Measurements from ENCODE around the gene PPP1R37.

PPP1R37 gene

DNA sequence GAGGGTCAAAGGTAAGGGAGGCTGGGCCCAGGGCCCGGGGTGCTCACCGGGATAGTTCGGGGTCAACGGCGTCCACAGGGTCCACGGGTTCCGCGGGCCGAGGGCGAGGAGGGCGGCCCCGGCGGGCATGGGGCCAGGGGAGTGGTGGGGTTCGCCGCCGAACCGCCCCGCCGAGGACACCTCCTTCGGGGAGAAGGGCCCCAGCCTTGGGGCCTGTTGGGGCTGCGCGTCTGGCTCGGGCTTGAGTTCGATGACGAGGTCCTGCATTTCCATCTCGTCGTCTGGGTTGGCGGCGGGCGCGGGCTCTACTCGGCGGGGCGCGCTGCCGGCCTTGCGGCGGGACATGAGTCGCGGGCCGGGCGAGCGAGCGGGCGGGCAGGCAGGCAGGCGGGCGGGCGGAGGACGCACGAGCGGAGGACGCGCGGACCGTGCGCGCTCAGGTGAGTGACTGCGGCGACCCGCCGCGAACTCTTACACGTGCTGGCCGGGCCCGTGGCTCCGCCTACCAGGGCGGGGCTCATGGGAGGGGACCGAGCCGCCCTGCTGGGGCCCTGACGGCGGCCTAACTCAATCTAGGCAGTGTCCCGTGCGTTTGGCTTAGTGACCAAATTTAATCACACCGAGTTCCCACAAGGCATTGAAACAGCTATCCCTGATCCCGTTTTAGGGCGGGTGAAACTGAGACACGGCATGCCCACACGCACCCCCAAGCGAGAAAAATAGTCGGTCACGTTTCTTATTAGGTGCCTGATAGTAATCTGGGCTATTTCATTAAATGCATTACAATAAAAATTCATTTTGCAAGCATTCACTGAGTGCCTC is 16.7 kb upstream of the PPP1R37 start, which contains the start of gene ZNF296 (continued):
- TF ChIP-seq, protein P1, sequence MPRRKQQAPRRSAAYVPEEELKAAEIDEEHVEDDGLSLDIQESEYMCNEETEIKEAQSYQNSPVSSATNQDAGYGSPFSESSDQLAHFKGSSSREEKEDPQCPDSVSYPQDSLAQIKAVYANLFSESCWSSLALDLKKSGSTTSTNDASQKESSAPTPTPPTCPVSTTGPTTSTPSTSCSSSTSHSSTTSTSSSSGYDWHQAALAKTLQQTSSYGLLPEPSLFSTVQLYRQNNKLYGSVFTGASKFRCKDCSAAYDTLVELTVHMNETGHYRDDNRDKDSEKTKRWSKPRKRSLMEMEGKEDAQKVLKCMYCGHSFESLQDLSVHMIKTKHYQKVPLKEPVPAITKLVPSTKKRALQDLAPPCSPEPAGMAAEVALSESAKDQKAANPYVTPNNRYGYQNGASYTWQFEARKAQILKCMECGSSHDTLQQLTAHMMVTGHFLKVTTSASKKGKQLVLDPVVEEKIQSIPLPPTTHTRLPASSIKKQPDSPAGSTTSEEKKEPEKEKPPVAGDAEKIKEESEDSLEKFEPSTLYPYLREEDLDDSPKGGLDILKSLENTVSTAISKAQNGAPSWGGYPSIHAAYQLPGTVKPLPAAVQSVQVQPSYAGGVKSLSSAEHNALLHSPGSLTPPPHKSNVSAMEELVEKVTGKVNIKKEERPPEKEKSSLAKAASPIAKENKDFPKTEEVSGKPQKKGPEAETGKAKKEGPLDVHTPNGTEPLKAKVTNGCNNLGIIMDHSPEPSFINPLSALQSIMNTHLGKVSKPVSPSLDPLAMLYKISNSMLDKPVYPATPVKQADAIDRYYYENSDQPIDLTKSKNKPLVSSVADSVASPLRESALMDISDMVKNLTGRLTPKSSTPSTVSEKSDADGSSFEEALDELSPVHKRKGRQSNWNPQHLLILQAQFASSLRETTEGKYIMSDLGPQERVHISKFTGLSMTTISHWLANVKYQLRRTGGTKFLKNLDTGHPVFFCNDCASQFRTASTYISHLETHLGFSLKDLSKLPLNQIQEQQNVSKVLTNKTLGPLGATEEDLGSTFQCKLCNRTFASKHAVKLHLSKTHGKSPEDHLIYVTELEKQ (tag by site-specific recombination; IDR thresholded peaks at IDR 0.05; ENCODE audit: borderline replicate concordance): no peak
- TF ChIP-seq BCL11B (tag by site-specific recombination; IDR thresholded peaks at IDR 0.05; ENCODE audit: low read depth) (peak; percentile 40; the same call in 1 of the 2 replicates), SP3 (tag by site-specific recombination; IDR thresholded peaks at IDR 0.05) (peak; percentile 87), ZNF654 (tag by site-specific recombination; IDR thresholded peaks at IDR 0.05; ENCODE audit: low read depth) (no peak), ZSCAN30 (tag by site-specific recombination; IDR thresholded peaks at IDR 0.05) (peak; percentile 58; the same call in 1 of the 2 replicates), ZNF311 (tag by site-specific recombination; IDR thresholded peaks at IDR 0.05; ENCODE audit: borderline replicate concordance) (no peak), ZNF202 (tag by site-specific recombination; IDR thresholded peaks at IDR 0.05; ENCODE audit: borderline replicate concordance) (no peak), ZBTB17 (tag by site-specific recombination; IDR thresholded peaks at IDR 0.05) (peak; percentile 22), GLIS2 (tag by site-specific recombination; IDR thresholded peaks at IDR 0.05) (peak; percentile 50), ZNF426 (tag by site-specific recombination; IDR thresholded peaks at IDR 0.05) (no peak), ZNF561 (tag by site-specific recombination; IDR thresholded peaks at IDR 0.05; ENCODE audit: borderline replicate concordance) (no peak), ZNF391 (tag by site-specific recombination; IDR thresholded peaks at IDR 0.05; ENCODE audit: borderline replicate concordance, low read depth) (no peak), SALL2 (tag by site-specific recombination; IDR thresholded peaks at IDR 0.05; ENCODE audit: borderline replicate concordance) (no peak), ZBTB8A (tag by site-specific recombination; IDR thresholded peaks at IDR 0.05) (peak; percentile 23), SCRT2 (tag by site-specific recombination; IDR thresholded peaks at IDR 0.05) (no peak), SP7 (tag by site-specific recombination; IDR thresholded peaks at IDR 0.05) (0 out of 2 replicates have a peak, but pooled peaks have one; percentile 14), ZNF157 (tag by site-specific recombination; IDR thresholded peaks at IDR 0.05) (no peak), SETDB1 (IDR thresholded peaks at IDR 0.05; ENCODE audit: insufficient read length, low read length) (no peak), ZFP41 (tag by site-specific recombination; IDR thresholded peaks at IDR 0.05; ENCODE audit: borderline replicate concordance) (no peak), PRDM1 (tag by site-specific recombination; IDR thresholded peaks at IDR 0.05) (no peak), ZNF777 (tag by site-specific recombination; IDR thresholded peaks at IDR 0.05; ENCODE audit: borderline replicate concordance) (no peak; the same call in 1 of the 2 replicates), YY2 (tag by site-specific recombination; IDR thresholded peaks at IDR 0.05) (no peak), ZNF596 (tag by site-specific recombination; IDR thresholded peaks at IDR 0.05) (peak; percentile 70)
- TF ChIP-seq, protein P2, sequence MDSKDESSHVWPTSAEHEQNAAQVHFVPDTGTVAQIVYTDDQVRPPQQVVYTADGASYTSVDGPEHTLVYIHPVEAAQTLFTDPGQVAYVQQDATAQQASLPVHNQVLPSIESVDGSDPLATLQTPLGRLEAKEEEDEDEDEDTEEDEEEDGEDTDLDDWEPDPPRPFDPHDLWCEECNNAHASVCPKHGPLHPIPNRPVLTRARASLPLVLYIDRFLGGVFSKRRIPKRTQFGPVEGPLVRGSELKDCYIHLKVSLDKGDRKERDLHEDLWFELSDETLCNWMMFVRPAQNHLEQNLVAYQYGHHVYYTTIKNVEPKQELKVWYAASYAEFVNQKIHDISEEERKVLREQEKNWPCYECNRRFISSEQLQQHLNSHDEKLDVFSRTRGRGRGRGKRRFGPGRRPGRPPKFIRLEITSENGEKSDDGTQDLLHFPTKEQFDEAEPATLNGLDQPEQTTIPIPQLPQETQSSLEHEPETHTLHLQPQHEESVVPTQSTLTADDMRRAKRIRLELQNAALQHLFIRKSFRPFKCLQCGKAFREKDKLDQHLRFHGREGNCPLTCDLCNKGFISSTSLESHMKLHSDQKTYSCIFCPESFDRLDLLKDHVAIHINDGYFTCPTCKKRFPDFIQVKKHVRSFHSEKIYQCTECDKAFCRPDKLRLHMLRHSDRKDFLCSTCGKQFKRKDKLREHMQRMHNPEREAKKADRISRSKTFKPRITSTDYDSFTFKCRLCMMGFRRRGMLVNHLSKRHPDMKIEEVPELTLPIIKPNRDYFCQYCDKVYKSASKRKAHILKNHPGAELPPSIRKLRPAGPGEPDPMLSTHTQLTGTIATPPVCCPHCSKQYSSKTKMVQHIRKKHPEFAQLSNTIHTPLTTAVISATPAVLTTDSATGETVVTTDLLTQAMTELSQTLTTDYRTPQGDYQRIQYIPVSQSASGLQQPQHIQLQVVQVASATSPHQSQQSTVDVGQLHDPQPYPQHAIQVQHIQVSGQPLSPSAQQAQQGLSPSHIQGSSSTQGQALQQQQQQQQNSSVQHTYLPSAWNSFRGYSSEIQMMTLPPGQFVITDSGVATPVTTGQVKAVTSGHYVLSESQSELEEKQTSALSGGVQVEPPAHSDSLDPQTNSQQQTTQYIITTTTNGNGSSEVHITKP (tag by site-specific recombination; IDR thresholded peaks at IDR 0.05): 0 out of 2 replicates have a peak, but pooled peaks have one; percentile 25
- TF ChIP-seq, protein P3, sequence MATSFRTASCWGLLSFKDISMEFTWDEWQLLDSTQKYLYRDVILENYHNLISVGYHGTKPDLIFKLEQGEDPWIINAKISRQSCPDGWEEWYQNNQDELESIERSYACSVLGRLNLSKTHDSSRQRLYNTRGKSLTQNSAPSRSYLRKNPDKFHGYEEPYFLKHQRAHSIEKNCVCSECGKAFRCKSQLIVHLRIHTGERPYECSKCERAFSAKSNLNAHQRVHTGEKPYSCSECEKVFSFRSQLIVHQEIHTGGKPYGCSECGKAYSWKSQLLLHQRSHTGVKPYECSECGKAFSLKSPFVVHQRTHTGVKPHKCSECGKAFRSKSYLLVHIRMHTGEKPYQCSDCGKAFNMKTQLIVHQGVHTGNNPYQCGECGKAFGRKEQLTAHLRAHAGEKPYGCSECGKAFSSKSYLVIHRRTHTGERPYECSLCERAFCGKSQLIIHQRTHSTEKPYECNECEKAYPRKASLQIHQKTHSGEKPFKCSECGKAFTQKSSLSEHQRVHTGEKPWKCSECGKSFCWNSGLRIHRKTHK (tag by site-specific recombination; IDR thresholded peaks at IDR 0.05): no peak
- TF ChIP-seq, protein P4, sequence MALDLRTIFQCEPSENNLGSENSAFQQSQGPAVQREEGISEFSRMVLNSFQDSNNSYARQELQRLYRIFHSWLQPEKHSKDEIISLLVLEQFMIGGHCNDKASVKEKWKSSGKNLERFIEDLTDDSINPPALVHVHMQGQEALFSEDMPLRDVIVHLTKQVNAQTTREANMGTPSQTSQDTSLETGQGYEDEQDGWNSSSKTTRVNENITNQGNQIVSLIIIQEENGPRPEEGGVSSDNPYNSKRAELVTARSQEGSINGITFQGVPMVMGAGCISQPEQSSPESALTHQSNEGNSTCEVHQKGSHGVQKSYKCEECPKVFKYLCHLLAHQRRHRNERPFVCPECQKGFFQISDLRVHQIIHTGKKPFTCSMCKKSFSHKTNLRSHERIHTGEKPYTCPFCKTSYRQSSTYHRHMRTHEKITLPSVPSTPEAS (tag by site-specific recombination; IDR thresholded peaks at IDR 0.05): no peak
- TF ChIP-seq, protein P5, sequence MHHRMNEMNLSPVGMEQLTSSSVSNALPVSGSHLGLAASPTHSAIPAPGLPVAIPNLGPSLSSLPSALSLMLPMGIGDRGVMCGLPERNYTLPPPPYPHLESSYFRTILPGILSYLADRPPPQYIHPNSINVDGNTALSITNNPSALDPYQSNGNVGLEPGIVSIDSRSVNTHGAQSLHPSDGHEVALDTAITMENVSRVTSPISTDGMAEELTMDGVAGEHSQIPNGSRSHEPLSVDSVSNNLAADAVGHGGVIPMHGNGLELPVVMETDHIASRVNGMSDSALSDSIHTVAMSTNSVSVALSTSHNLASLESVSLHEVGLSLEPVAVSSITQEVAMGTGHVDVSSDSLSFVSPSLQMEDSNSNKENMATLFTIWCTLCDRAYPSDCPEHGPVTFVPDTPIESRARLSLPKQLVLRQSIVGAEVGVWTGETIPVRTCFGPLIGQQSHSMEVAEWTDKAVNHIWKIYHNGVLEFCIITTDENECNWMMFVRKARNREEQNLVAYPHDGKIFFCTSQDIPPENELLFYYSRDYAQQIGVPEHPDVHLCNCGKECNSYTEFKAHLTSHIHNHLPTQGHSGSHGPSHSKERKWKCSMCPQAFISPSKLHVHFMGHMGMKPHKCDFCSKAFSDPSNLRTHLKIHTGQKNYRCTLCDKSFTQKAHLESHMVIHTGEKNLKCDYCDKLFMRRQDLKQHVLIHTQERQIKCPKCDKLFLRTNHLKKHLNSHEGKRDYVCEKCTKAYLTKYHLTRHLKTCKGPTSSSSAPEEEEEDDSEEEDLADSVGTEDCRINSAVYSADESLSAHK (tag by site-specific recombination; IDR thresholded peaks at IDR 0.05): peak; percentile 85

Measured in HEK293 (cell line).